GM18868 (cell line): ENCODE data around the gene CENPL.
"Not testable (repeated sequence)": the region's sequence is repeated elsewhere in the genome, so short reads cannot be mapped to it uniquely, and the experiment has no call there.

Experiments used
- ATAC-seq: cut with Tn5 transposase; IDR thresholded peaks from one replicate; pipeline ENCODE4 v1.9.1; 2021; ENCODE audit warnings: mild to moderate bottlenecking, moderate library complexity; ENCODE audit not compliant: unreplicated experiment

The CENPL gene

DNA sequence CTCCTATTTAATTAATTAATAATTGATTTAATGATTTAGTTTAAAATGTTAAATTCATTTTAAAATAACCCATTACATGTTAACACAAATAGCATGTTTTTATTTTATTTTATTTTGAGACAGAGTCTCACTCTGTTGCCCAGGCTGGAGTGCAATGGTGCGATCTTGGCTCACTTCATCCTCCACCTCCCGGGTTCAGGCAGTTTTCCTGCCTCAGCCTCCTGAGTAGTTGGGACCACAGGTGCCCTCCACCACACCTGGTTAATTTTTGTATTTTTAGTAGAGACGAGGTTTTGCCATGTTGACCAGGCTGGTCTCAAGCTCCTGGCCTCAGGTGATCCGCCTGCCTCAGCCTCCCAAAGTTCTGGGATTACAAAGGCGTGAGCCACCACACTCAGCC lies 34.9 kb upstream of the CENPL start:
- not testable (repeated sequence) for ATAC-seq

DNA sequence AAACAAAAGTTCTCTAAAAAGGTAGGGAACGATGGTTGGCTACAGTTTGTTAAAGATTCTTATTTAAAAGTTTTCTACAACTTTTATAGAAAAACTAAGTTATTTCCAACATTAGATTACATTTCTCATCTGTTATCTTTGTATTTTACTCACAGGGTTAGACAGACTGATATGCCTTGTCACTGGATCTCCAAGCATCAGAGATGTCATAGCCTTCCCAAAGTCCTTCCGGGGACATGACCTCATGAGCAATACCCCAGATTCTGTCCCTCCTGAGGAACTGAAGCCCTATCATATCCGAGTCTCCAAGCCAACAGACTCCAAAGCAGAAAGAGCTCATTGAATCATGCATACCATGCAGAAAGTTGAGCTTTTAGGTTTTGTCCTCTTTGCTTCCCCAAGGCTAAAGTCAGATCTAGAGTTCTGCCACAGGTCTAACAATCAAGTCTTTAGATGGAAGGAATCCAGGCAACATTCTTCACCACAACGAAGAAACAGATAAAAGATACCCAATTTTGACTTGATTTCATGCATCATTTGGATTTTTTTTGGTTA lies 32.8 kb upstream of the CENPL start:
- ATAC-seq = no peak

DNA sequence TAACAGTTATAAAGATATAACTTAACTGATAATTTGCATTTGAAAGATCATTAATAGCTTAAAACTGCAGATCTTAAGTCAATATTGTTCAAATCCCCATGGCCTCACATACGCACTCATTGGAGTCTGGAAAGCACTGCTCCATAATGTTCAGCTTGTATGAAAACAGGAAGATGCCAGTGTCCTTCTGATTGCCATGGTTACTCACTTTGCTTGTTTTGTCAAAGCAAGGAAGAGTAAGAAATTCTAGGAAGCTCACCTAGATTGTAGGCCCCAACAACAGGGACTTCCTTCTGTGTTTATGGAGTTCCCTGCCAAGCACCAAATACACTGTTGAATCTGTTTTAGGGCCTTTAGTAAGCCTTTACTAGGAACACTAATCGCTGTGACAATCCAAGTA lies 32.2 kb upstream of the CENPL start:
- no peak for ATAC-seq

DNA sequence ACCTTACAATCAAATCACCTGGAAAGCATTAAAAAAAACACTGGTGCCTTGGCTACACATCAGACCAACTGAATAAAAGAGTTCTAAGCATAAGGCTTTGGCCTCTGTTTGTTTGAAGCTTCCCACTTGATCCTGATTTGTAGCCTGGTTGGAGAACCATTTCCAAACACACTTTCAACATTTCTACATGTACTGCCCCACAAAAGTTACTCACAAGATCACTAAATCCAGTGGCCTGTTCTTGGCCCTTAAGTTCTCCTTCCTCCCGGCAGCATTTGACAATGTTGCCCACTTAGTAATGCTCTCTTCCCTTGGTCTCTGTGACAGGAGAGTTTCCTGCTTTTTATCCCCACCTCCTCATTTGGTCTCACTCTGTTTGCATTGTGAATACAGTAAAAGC lies 31.3 kb upstream of the CENPL start:
- ATAC-seq = no peak

DNA sequence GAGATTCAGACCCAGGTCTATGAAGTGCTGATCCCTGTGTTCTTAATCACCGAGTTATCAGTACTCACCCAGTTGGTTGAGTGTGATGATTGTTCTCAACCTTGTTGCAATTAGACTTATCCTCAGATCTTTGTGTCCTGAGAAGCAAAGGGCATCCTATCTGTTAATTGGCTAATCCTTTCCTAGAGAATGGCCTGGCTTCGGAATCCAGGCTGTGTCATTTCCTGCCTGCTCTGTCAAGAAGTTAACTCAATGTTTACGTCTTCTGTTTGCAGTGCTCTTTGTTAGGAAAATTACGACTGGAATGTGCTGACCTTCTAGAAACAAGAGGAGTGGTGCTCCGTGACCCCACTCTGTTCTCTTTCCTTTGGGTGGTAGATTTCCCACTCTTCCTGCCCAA lies 28.4 kb upstream of the CENPL start:
- ATAC-seq = no peak

DNA sequence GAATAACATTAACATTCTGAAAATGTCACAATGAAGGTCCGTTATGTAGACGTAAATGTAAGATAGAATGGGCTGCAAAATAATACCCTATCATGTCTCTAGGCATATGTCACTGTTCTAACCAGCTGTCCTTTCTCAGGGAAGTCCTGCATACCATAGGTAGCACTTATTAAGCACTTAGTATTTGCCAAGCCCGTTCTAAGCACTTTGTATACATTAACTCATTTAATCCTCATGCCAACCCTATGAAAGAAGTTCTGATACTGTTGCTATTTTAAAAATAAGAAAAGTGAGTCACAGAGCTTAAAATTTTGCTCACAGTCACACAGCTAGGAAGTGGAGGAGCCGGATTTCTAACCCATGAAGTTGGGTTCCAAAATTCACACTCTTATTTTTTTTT lies 27.4 kb upstream of the CENPL start:
- ATAC-seq = no peak

DNA sequence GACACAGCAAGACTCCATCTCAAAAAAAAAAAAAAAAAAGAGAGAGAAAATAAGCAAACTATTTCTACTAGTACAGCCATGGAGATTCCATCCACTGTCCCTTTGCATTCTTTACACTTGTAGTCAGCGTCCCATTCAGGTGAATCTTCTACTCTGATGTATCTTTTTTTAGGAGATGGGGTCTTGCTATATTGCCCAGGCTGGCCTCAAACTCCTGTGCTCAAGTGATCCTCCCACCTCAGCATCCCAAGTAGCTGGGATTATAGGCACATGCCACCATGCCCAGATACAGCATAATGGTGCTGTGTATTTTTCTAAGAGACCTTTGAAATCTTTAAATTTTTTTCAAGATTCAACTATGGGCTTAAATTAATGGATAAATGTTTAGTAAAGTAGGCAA lies 8.1 kb upstream of the CENPL start:
- ATAC-seq = no peak

DNA sequence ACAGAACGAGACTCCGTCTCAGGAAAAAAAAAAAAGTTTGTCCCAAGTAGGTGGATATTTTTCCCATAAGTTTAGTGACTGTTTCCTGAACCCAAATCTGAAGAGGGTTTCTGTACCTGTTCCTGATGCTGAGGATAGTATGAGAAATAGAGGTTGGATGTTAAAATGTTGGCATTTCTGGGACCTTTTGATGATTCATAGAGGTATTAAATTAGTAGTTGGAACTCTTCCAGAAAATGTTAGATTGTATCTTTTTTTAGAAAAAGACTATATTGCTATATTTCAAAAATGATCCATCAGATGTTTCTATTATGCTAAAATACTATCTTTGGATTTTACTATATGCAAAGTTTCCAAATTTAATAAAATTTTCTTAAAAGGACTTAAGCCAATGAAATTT lies 2.9 kb upstream of the CENPL start:
- no peak for ATAC-seq

DNA sequence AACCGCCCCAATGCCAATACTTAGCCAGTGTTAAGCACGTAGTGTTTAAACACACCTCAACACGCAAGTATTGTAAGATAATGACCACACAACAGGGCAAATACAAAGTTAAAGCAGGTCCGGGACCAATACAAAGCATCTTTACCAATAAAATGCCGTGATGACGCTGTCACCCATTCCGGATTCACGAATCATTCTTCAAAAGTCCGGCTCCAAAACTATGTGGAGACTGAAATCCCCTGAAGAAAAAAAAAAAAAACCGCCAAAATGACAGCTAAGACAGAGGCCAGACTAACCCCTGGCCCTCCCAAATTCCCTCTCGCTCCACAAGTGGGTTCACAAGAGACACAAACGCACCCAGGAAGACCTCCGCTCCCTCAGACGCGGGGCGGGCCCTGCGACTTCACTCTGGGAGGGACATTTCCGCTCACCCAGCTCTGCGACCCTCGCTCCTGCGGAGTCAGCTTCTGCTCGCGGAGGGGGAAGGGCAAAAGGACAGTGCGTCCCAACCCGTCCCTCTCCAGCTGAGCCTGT lies 835 bp downstream of the CENPL start:
- ATAC-seq = peak; percentile 35

DNA sequence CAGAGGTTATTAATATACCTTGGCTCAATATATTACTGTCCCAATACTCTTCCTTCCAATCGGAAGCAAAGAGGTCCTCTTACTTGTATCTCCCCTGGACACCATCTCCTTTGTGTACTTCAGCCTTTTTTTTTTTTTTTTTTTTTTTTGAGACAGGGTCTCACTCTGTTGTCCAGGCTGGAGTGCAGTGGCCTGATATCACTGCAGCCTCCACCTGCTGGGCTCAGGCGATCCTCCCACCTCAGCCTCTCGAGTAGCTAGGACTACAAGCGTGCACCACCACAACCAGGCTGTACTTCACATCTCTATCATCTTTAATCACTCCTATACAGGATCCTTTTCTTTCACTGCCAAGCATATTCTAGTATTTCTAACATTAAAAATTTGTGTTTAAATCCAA lies 3.0 kb downstream of the CENPL start:
- no peak for ATAC-seq

DNA sequence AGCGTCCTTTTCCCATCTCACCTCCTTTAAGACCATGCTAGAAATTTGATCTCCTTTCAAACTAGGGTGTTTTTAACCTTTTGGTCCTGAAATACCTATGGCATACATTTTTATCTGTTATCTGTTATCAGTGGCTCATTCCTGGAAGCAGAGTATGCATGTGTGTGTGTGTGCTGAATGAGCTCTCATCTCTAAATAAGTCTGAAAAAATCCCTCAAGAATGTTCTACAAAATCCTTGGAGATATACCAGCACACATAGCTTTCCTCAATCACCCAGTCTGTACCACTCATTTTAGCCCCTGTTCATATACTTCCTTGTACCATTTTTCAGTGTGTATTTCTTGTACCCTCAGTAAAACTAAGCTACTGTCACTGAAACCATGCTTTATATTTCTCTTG lies 6.2 kb downstream of the CENPL start:
- no peak for ATAC-seq

DNA sequence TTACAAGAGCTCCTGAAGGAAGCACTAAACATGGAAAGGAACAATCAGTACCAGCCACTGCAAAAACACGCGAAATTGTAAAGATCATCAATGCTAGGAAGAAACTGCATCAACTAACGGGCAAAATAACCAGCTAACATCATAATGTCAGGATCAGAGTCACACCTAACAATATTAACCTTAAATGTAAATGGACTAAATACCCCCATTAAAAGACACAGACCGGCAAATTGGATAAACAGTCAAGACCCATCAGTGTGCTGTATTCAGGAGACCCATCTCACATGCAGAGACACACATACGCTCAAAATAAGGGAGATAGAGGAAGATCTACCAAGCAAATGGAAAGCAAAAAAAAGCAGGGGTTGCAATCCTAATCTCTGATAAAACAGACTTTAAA lies 11.0 kb downstream of the CENPL start:
- ATAC-seq = not testable (repeated sequence)

DNA sequence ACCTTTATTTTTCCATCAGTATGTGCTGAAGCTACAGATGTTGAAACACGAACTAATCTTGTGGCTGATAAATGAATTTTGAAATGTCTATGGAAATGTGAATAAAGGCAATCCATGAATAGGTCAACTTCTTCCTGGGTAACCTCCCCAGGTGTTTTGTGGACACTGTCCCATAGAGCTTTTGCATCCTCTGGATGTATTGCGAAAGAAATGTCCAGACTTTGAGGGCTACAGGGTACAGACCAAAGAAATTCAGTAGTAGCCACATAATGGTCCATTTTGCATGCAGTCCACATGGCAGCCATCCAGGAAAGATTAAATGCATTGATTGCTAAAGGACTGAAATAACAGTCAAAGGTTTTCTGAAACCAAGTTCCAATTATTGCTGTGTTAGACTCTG lies 21.7 kb downstream of the CENPL start:
- no peak for ATAC-seq

DNA sequence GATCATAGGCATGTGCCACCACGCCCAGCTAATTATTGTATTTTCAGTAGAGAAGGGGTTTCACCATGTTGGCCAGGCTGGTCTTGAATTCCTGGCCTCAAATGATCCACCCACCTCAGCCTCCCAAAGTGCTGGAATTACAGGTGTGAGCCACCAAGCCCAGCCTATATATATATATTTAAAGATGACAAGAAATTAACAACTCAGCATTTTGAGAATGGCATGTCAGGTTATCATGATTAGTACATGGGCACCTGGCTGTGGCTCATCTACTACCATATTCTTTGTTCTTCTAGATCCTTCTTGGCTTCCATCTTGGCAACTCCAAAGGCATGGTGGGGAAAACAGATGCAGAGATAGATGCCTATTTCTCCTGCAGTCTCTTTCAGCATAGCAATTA lies 24.7 kb downstream of the CENPL start:
- ATAC-seq = not testable (repeated sequence)

DNA sequence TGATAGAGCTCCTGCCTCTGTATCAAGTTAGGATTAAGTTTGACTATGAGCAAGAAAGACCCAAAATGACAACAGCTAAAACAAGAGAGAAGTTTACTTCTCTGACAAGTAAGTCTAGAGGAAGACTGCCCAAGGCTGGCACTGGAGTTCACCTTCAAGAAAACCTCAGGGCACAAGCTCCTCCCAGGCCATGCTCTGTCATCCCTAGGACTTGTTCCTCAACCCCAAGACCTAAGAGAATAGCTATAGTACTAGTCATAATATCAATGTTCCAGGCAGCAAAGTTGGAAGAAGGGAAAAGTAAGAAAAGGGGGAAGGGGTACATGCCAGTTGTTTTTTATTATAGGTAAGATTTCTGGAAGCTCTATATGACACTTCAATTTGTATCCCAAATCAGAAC lies 26.6 kb downstream of the CENPL start:
- no peak for ATAC-seq

DNA sequence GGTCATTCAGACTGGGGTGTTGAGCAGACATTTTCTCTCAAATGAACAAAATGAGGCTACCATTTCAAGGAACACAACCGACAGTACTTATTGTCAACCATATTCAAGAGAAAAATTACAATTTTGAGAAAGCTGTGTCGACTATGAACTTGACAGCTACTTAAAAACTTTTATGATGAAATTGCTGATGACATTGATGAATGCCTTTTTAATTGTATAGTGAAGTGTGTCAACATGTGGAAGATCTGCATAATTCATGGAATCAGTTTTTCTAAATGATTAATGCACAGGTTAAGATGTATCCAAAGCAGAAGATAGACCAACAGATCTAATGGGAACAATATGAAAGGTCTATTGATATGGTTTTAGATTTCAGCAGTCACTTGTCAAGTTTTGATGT lies 34.8 kb downstream of the CENPL start:
- ATAC-seq = no peak

DNA sequence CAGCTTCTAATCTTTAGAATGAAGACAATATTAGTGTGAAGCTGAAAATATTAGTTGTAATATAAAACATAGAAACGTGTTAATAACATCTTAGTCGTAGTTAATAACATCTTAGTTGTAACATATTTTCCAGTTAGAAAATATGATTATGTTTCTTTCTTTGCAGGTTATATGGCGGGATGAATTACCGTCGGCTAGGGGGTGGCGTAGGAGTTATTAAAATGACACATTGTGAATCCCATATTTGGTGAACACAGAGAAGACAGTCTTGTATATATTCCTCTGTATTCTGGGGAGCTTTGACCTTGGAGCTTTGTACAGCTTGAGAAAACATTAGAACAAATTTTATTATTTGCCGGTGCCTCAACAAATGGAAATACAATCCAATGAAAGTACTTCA lies 39.7 kb downstream of the CENPL start:
- ATAC-seq = no peak

DNA sequence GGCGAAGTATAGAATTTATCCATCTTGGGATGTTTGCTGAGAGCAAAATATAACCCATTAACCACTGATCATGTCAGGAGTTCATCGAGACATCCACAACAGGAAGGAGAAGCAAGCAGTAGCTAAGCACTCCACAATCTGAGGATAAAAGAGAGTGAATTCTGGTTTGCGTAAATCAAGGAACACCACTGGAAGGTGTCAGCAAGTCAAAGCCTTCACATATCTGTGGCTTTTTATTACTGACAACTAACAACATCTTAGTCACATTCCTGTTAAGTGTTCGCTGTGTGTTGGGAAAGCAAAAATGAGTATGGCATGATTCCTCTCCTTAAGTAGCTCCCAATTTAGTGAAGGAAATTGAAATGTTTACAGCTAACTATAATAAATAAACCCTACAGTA lies 44.7 kb downstream of the CENPL start:
- no peak for ATAC-seq

DNA sequence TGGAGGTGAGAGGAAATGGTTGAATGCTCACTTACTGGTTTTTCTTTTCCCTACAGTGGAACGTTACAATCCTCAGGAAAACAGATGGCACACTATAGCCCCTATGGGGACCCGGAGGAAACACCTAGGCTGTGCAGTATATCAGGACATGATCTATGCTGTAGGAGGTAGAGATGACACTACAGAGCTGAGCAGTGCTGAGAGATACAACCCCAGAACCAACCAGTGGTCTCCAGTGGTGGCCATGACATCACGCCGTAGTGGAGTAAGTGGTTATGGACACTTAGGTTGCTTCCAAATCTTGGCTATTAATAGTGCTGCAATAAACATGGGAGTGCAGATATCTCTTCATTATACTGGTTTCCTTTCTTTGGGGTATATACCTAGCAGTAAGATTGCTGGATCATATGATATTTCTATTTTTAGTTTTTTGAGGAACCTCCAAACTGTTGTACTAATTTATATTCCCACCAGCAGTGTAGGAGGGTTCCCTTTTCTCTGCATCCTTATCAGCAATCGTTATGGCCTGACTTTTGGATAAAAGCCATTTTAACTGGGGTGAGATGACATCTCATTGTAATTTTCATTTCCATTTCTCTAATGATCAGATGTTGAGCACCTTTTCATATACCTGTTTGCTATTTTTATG lies 49.0 kb downstream of the CENPL start:
- ATAC-seq = no peak

DNA sequence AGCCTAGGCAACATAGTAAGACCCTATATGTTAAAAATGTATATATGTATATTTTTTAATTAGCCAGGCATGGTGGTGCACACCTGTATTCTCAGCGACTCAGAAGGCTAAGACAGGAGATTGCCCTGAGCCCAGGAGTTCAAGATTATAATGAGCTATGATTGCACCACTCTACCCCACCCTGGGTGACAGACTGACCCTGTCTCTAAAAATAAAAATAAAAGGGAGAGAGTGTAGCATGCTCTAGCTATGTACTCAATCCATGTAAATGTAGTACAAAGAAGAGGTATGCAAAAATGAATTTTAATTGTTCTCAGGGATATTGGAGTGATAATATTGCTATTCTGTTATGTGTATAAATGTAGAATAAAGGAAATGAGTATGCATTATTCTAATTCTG lies 53.1 kb downstream of the CENPL start:
- ATAC-seq = no peak

DNA sequence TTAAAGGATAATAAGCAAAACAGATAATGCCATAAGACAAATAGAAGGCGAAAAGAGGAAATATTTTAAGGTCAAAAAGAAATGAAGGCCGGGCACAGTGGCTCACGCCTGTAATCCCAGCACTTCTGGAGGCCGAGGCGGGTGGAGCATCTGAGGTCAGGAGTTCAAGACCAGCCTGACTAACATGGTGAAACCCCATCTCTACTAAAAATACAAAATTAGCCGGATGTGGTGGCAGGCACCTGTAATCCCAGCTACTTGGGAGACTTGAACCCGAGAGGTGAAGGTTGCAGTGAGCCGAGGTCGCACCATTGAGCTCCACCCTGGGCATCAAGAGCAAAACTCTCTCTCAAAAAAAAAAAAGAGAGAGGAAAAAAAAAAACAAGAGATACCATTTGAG lies 54.4 kb downstream of the CENPL start:
- ATAC-seq = not testable (repeated sequence)

DNA sequence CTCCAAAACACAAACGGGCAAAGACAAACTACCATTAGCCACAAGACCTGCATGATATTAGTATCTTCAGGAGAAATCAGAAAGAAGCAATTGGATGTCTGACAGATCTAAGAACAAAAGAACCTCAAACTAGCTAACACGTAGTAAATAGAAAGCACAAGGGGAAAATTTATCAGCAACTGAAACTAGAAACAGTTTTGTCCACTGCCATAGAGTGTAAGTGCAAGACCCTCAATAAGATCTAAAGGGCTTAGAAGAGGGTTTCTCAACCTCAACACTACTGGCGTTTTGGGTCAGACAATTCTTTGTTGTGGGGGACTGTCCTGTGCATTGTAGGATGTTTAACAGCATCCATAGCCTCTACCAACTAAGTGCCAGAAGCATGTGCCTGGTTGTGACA lies 55.9 kb downstream of the CENPL start:
- ATAC-seq = no peak

DNA sequence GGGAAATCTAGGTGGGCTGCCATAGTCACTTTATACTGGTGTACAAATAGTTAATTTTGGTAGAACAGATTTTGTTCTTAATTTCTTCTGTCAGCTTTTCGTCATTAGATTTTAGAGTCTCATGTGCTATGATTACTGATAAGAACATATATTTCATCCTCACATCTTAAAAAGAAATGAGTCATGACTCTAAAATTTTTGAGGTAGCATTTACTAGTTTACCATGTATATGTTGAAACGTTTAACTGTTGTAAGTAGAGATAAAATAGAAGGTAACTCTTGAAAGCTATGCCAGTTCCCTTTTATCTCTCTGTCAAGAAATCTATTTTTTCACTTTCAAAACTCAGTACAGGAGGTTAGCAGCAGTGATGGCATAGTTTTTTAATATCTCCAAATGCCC lies 56.5 kb downstream of the CENPL start:
- ATAC-seq = no peak
